ENCODE results near the gene PITPNM3.

GRCh38 chr17:6591599-6592158 is 35.3 kb upstream of the PITPNM3 start:
- TF ChIP-seq POLR2AphosphoS5 (IDR thresholded peaks at IDR 0.05; ENCODE audit: low read depth, low read length) (no peak), POLR2A (IDR thresholded peaks at IDR 0.05; ENCODE audit: low read depth, low read length) (no peak), TAF1 (IDR thresholded peaks at IDR 0.05; ENCODE audit: borderline replicate concordance, low read depth, low read length) (no peak)

Measured in GM12892 (cell line).